NB4 (cell line): Measurements from ENCODE around the gene LEMD1.

Source experiments
- MYC ChIP-seq: IDR thresholded peaks from 2 replicates; pipeline ENCODE4 v1.6.1; 2011; ENCODE audit warnings: low read depth, low read length
- POLR2A ChIP-seq: IDR thresholded peaks from 2 replicates; pipeline ENCODE4 v1.6.1; 2011; ENCODE audit warnings: mild to moderate bottlenecking; ENCODE audit not compliant: insufficient read length; ENCODE audit errors: extremely low read depth
- TF ChIP-seq, protein P1 (sequence below): IDR thresholded peaks from one replicate; pipeline ENCODE4 v1.5.1; 2012; ENCODE audit warnings: low read depth, low read length
- TF ChIP-seq, protein P2 (sequence below): IDR thresholded peaks from 2 replicates; pipeline ENCODE4 v1.6.1; 2011; ENCODE audit warnings: low read depth, low read length

DNA sequence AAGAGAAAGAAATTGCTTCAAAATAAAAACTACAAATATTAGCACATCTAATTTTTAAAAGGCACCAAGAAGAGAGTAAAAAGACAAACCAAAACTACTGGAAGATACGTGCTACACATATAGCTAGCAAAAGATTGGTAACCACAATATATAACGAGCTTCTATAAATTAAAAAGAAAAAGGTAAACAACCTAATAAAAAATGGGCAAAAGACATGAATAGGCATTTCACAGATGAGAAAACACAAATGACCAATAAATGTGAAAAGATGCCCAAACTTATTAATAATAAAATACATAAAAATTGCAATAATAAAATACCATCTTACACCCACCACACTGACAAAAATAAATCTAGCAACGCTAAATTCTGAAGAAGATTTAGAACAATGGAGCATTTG is 26.2 kb downstream of the LEMD1 start:
- TF ChIP-seq, protein P1, sequence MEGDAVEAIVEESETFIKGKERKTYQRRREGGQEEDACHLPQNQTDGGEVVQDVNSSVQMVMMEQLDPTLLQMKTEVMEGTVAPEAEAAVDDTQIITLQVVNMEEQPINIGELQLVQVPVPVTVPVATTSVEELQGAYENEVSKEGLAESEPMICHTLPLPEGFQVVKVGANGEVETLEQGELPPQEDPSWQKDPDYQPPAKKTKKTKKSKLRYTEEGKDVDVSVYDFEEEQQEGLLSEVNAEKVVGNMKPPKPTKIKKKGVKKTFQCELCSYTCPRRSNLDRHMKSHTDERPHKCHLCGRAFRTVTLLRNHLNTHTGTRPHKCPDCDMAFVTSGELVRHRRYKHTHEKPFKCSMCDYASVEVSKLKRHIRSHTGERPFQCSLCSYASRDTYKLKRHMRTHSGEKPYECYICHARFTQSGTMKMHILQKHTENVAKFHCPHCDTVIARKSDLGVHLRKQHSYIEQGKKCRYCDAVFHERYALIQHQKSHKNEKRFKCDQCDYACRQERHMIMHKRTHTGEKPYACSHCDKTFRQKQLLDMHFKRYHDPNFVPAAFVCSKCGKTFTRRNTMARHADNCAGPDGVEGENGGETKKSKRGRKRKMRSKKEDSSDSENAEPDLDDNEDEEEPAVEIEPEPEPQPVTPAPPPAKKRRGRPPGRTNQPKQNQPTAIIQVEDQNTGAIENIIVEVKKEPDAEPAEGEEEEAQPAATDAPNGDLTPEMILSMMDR: no peak
- no peak for TF ChIP-seq POLR2A
- TF ChIP-seq, protein P2, sequence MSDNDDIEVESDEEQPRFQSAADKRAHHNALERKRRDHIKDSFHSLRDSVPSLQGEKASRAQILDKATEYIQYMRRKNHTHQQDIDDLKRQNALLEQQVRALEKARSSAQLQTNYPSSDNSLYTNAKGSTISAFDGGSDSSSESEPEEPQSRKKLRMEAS: no peak
- TF ChIP-seq MYC: no peak
